Measurements from ENCODE around the gene EFNA3. TPM values are rescaled to one million over a fixed set of nuclear protein-coding genes. Genes with fewer than 3 reads are reported as not detected.

EFNA3 gene
- total RNA-seq, 1 donor from 2014 or later = 0.43 TPM

- ATAC-seq = peak; percentile 29
- DNase-seq (ENCODE audit: low spot score) = peak; percentile 91
Observed at GRCh38 chr1:155128755-155129473, 50.3 kb downstream of the EFNA3 start.

- ATAC-seq = no peak
- no peak for DNase-seq (ENCODE audit: low spot score)
Observed at GRCh38 chr1:155130272-155131006, 51.8 kb downstream of the EFNA3 start.

GRCh38 chr1:155131285-155131684 is 52.6 kb downstream of the EFNA3 start:
- DNase-seq (ENCODE audit: low spot score) (peak; percentile 84), ATAC-seq (peak; percentile 0)

- ATAC-seq (no peak), DNase-seq (ENCODE audit: low spot score) (no peak)
Observed at GRCh38 chr1:155131856-155132255, 53.2 kb downstream of the EFNA3 start.

- ATAC-seq = peak; percentile 44
- DNase-seq (ENCODE audit: low spot score) = peak; percentile 84
Observed at GRCh38 chr1:155133799-155134281, 55.2 kb downstream of the EFNA3 start.

- ATAC-seq = no peak
- no peak for DNase-seq (ENCODE audit: low spot score)
Observed at GRCh38 chr1:155134322-155134721, 55.7 kb downstream of the EFNA3 start.

- DNase-seq (ENCODE audit: low spot score) = peak; percentile 88
- peak; percentile 49 for ATAC-seq
Observed at GRCh38 chr1:155134880-155135414, 56.3 kb downstream of the EFNA3 start.

GRCh38 chr1:155135415-155136028 is 56.9 kb downstream of the EFNA3 start, which contains the start of gene SLC50A1:
Gene SLC50A1, plus strand, starts transcription at chr1:155135852. Its CDS starts 60 bp downstream, at chr1:155135912.
- ATAC-seq (peak; percentile 75), DNase-seq (ENCODE audit: low spot score) (peak; percentile 95)

- no peak for ATAC-seq
Observed at GRCh38 chr1:155136748-155137147, 58.1 kb downstream of the EFNA3 start.

More at GRCh38 chr1:155136748-155137147, 58.1 kb downstream of the EFNA3 start:
- no peak for DNase-seq (ENCODE audit: low spot score)

Other genes with a start within 250 kb of the EFNA3 start
- gene KCNN3, start 208.6 kb upstream of the EFNA3 start, total RNA-seq = 0.23 TPM
- gene PMVK, start 142.1 kb upstream of the EFNA3 start, total RNA-seq = 40.2 TPM
- 21.3 TPM for gene PBXIP1, start 122.7 kb upstream of the EFNA3 start, total RNA-seq
- 10.5 TPM for gene PYGO2, start 117.1 kb upstream of the EFNA3 start, total RNA-seq
- gene SHC1, start 108.1 kb upstream of the EFNA3 start, total RNA-seq = 43.0 TPM
- 14.2 TPM for gene CKS1B, start 104.2 kb upstream of the EFNA3 start, total RNA-seq
- gene FLAD1, start 95.5 kb upstream of the EFNA3 start, total RNA-seq = 21.9 TPM
- gene LENEP, start 85.3 kb upstream of the EFNA3 start, total RNA-seq = not detected
- gene ZBTB7B, start 76.0 kb upstream of the EFNA3 start, total RNA-seq = 89.5 TPM
- gene DCST2, start 45.1 kb upstream of the EFNA3 start, total RNA-seq = 1.4 TPM
- 0.13 TPM for gene DCST1, start 45.0 kb upstream of the EFNA3 start, total RNA-seq
- 21.4 TPM for gene ADAM15, start 27.5 kb upstream of the EFNA3 start, total RNA-seq
- gene EFNA4, start 15.1 kb upstream of the EFNA3 start, total RNA-seq = 3.3 TPM
- 85.1 TPM for gene EFNA1, start 49.0 kb downstream of the EFNA3 start, total RNA-seq
- gene SLC50A1, start 57.0 kb downstream of the EFNA3 start, total RNA-seq = 22.4 TPM
- gene DPM3, start 61.7 kb downstream of the EFNA3 start, total RNA-seq = 76.8 TPM
- 75.6 TPM for gene KRTCAP2, start 94.5 kb downstream of the EFNA3 start, total RNA-seq
- gene TRIM46, start 95.0 kb downstream of the EFNA3 start, total RNA-seq = 0.23 TPM
- 16.8 TPM for gene THBS3, start 129.1 kb downstream of the EFNA3 start, total RNA-seq
- gene MTX1, start 129.9 kb downstream of the EFNA3 start, total RNA-seq = 22.6 TPM
- 9.6 TPM for gene ENTREP3, start 176.6 kb downstream of the EFNA3 start, total RNA-seq
- gene SCAMP3, start 183.5 kb downstream of the EFNA3 start, total RNA-seq = 24.9 TPM
- gene CLK2, start 194.7 kb downstream of the EFNA3 start, total RNA-seq = 22.6 TPM
- gene HCN3, start 198.6 kb downstream of the EFNA3 start, total RNA-seq = 2.5 TPM
- 109 TPM for gene PKLR, start 222.6 kb downstream of the EFNA3 start, total RNA-seq
- 266 TPM for gene FDPS, start 230.0 kb downstream of the EFNA3 start, total RNA-seq
- 8.5 TPM for gene RUSC1, start 242.1 kb downstream of the EFNA3 start, total RNA-seq